DMS153 treated with DMSO at 0.1 percent for 48 hours (cell line): Measurements from ENCODE around the gene POLDIP2.

ENCODE experiments used
- DNase-seq: peaks from one replicate; lab custom pipeline; 2025; ENCODE audit not compliant: unreplicated experiment; lab: John Stamatoyannopoulos, UW

POLDIP2 gene

GRCh38 chr17:28338056-28338768, 19.1 kb downstream of the POLDIP2 start:
- DNase-seq, result no peak

GRCh38 chr17:28335959-28336871, 21.1 kb downstream of the POLDIP2 start:
- DNase-seq, result no peak

GRCh38 chr17:28335201-28335958, 21.9 kb downstream of the POLDIP2 start, which contains the start of the genes IFT20 and TNFAIP1:
Gene IFT20 (minus strand): TSS chr17:28335472. CDS start chr17:28331985, 3,487 bp downstream.
Gene TNFAIP1 (plus strand): TSS chr17:28335761. CDS start chr17:28339522, 3,761 bp downstream.
- peak; percentile 99 for DNase-seq

GRCh38 chr17:28334666-28335200, 22.6 kb downstream of the POLDIP2 start:
- DNase-seq, result no peak

- no peak for DNase-seq
Observed at GRCh38 chr17:28334171-28334570, 23.2 kb downstream of the POLDIP2 start.

GRCh38 chr17:28333083-28333746, 24.1 kb downstream of the POLDIP2 start:
- DNase-seq, result no peak

- DNase-seq, result no peak
Observed at GRCh38 chr17:28331891-28332420, 25.4 kb downstream of the POLDIP2 start.

GRCh38 chr17:28330671-28331070, 26.7 kb downstream of the POLDIP2 start:
- no peak for DNase-seq

GRCh38 chr17:28328325-28328724, 29.0 kb downstream of the POLDIP2 start:
- DNase-seq, result no peak

GRCh38 chr17:28327709-28328108, 29.6 kb downstream of the POLDIP2 start:
- DNase-seq, result no peak

GRCh38 chr17:28327031-28327607, 30.2 kb downstream of the POLDIP2 start:
- DNase-seq, result no peak

GRCh38 chr17:28326114-28326513, 31.2 kb downstream of the POLDIP2 start:
- DNase-seq, result no peak

GRCh38 chr17:28325211-28325610, 32.1 kb downstream of the POLDIP2 start:
- DNase-seq, result no peak

GRCh38 chr17:28324781-28325180, 32.5 kb downstream of the POLDIP2 start:
- no peak for DNase-seq

GRCh38 chr17:28324267-28324745, 33.0 kb downstream of the POLDIP2 start:
- DNase-seq, result no peak

GRCh38 chr17:28320215-28321061, 36.9 kb downstream of the POLDIP2 start:
- DNase-seq, result no peak

GRCh38 chr17:28319598-28319935, 37.8 kb downstream of the POLDIP2 start:
- no peak for DNase-seq

- peak; percentile 98 for DNase-seq
Observed at GRCh38 chr17:28318759-28319597, 38.3 kb downstream of the POLDIP2 start, which contains the start of gene TMEM97. Gene TMEM97 (plus strand): TSS chr17:28319200. CDS start chr17:28319240, 40 bp downstream.
